Left renal cortex interstitium (tissue), 4 donors: ENCODE results near the gene RABL6. TPM values are rescaled to one million over a fixed set of nuclear protein-coding genes. Genes with fewer than 3 reads are reported as not detected.
A peak's percentile ranks its signal among the peaks of the same experiment; 100 is the strongest.

Experiments
- DNase-seq, 4 donors: peaks; one replicate each; pipeline ENCODE4 v3.0.0-alpha.2; 2013; ENCODE audit warnings: low read depth in 4 of 4, low spot score in 2 of 4, missing footprints in 1 of 4
- polyA plus RNA-seq, 4 donors: library from polyadenylated mRNA; unstranded; fragments of 120-200 nt; gene quantifications; one replicate each; pipeline ENCODE4 v1.2.1, GENCODE V29; 2013; ENCODE audit not compliant: insufficient read length in 4 of 4

Gene RABL6
- polyA plus RNA-seq, 4 donors: 55.1 to 83.6 (median 75.9) TPM

DNA sequence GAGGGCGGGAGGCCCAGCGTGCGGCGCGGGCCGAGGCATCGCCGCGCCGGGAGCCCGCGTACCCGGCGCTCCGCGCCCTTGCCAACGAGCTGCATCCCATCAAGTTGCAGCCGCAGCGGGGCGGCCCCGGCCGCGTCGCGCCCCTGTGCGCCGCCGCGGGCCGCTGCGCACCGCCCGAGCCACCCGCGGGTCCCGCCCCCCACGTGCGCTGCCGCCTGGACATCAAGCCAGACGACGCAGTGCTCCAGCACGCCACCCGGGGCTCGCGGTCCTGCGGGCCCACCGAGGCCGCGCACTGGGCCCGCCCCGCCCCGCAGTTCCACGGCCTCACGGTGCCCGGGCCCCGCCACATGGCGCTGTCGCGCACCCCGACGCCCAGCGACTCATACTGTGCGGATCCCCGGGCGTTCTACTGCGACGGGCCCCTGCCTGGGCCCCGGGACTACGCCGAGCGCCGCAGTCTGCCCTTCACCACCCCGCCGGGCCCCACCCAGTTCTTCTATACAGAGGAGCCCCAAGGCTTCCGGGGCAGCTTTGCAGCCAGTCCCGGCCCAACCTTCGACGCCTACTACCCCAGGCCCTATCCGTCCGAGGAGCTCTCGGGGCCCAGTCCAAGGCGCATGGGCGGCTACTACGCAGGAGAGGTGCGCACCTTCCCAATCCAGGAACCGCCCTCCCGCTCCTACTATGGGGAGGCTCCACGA is 37.2 kb downstream of the RABL6 start:
- DNase-seq: no peak

DNA sequence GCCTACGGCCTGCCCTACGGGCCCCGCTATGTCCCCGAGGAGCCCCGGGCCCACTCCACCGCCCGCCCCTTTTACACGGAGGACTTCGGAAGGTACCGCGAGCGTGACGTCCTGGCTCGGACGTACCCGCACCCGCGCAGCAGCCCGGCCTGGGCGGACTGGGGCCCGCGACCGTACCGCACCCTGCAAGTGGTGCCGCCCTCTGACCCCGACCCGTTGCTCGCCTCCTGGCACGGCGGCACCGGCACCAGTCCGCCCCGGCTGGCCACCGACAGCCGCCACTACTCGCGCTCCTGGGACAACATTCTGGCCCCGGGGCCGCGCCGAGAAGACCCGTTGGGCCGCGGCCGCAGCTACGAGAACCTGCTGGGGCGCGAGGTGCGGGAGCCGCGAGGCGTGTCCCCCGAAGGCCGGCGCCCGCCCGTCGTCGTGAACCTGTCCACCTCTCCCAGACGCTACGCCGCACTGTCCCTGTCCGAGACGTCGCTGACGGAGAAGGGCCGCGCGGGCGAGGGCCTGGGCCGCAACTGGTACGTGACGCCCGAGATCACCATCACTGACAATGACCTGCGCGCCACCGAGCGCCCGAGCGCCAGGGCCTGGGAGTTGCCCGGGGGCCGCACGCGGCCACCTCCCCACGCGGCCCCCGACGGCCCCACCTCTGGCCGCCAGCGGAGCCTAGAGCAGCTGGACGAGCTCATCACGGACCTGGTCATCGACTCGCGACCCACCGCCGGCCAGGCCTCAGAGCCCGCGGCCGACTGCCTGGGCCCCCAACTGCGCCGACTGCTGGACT is 37.9 kb downstream of the RABL6 start:
- DNase-seq: no peak

DNA sequence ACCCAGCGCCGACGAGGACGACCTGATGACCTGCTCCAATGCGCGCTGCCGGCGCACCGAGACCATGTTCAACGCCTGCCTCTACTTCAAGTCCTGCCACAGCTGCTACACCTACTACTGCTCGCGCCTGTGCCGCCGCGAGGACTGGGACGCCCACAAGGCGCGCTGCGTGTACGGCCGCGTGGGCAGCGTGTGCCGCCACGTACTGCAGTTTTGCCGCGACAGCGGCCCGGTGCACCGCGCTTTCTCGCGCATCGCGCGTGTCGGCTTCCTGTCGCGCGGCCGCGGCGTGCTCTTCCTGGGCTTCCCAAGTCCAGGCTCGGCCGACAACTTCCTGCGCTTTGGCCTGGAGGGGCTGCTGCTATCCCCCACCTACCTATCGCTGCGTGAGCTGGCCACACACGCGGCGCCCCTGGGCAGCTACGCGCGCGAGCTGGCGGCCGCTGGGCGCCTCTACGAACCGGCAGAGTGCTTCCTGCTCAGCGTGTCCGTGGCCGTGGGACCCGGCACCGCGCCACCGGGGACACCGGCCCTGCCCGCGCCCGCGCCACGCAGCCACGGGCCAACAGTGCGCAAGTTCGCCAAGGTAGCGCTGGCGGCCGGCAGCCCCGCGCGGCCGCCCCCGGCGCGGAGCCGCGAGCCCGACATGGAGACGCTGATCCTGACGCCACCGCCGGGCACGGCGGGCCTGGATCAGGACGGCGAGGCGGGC is 38.8 kb downstream of the RABL6 start:
- no peak for DNase-seq

DNA sequence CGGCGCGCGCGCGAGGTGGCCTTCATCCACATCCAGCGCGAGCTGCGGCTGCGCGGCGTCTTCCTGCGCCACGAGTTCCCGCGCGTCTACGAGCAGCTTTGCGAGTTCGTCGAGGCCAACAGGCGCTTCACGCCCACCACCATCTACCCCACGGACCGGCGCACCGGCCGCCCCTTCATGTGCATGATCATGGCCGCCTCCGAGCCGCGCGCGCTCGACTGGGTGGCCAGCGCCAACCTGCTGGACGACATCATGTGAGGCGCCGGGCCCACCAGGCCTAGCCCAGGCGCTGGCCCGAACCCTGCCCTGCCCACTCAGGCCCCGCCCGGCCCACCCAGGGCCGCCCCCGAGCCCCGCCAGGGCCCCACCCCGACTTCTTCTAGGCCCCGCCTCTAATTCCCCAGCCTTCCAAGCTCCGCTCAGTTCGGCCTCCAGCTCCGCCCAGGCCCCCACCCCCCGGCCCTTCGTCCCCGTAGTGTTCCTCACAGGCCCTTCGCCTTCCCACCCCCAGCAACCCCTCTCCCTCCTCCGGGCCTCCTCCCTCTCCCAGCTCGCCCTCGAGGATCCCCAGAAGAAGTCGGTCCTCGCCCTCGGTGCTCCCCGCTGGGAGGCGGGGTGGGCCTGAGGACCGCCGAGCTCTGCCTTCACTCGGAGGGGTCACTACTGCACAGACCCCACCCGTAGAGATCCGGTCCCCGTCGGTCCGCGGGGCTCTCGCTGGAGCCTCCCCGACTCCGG is 39.5 kb downstream of the RABL6 start:
- DNase-seq: no peak

DNA sequence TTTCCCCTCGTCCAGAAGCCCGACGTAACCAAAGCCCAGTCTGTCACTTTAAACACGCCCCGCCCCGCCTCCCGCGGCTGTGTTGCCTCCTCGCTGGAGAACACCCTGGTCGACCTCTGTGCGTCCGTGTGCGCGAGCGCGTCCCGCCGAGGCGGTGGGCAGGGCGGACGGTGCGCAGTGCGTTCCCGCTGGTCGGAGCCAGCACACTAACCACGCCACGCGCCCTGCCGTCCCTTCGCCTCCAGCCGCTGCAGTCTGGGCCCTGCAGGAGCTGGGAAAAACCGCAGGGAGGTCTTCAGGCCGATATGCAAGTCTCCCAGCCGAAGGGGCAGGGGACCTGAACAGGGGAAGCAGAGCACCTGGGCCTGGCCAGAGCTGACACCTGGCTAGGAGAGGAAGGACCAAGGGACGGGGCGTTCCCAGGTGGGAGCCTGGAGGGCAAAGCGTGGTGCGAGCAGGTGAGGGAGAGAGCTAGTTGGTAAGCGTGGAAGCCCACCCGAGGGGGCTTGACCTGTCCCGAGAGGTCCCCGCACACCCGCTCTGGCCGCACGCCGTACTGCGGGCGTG is 40.2 kb downstream of the RABL6 start:
- no peak for DNase-seq

DNA sequence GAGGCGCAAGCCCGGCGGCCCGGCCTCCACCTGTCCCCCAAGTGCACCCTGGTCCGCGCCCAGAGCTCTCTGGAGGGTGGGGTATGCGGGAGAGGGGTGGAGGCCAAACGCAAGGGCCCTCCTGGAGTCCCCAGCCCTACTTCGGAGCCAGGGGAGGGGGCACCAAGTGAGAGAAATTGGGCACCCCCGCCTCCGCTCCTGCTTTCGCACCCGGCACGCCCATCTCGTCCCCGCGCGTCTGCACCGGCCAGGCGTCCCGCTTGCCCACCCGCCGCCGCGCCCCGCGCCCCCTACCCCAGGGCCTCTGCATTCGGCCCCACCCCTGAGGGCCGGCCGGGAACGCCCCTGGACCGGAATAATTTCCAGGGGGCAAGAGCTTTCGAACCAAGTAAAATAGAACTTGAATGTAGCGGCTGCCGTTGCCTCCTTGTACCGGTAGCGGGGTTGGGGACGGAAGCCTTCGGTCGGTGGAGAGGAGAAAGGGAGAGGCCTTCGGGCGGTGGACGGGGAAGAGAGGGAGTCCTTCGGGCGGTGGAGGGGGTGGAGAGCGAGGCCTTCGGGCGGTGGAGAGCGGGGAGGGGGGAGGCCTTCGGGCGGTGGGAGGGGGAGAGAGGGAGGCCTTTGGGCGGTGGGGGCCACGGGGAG is 40.8 kb downstream of the RABL6 start:
- DNase-seq: peak in 1 of 4 donors; percentile 25

DNA sequence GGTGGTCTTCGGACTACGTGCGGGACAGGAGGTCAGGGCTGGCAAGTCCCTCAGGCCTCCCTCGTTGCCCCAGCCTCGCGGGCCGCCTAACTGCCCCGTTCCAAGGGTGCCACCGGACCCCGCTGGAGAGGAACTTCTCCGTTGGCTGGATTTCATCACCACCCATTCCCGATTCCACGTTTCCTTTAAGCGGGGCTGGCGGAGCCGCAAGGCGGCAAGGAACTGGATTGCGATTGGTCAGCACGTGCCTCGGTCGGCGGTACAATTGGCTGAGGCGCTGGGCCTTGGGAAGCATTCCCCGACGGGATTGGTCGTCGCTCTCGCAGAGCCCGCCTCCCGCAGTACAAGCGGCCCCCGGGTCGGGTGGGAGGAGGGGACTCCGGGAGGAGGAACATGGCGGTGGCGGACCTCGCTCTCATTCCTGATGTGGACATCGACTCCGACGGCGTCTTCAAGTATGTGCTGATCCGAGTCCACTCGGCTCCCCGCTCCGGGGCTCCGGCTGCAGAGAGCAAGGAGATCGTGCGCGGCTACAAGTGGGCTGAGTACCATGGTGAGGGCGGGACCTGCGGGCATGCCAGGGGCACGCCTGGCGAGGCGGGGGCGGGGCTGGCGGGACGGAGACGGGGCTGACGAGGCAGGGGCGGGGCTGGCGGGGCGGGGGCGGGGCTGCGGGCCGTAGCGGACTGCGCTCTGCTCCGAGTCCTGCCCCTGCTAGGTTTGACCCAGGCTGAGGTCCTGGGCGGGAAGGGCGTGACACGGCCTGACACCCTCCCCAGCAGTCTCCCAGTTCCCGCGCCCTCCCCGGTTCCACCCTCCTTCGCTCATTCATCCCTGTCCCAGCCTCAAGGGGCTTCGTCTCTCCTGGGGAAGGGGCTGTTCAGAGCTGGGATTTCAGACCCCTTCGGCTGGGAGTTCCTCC is 41.6 kb downstream of the RABL6 start, which contains the start of gene PHPT1:
PHPT1 (plus strand) TSS at position 372 of the 922 bp plus-strand sequence; CDS start at position 394, 22 bp downstream.
- peak; percentile 96 to 99 (median 97) for DNase-seq

DNA sequence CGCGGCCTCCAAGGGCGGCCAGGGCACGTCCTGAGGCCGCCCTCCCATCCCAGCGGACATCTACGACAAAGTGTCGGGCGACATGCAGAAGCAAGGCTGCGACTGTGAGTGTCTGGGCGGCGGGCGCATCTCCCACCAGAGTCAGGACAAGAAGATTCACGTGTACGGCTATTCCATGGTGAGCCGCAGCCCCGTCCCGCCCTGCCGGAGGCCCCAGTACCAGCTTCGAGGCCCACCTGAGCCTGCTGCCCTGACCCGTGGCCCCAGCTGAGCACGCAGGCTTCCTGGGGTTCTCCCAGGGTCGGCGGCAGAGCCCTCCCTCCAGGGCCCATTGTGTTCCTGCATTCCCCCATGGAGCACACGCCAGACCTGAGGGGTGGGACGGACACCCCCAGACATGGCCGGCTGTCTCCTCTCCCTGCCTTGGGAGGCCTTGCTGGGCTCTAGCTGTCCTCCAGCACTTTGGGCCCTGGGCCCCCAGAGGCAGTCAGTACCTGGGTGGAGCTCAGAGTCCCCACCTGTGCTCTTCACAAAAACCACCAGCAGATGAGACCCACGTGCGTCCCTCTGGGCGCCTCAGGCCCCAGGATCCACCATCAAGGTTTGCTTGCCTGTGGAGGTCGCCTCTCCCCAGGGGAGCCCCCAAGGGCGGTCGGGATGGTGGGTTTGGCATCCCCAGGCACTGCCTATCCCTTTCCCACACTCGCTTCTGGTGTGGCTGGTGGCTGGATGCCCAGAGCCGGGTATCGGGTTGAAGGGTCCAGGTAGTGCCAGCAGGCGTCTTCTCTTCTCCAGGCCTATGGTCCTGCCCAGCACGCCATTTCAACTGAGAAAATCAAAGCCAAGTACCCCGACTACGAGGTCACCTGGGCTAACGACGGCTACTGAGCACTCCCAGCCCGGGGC is 42.5 kb downstream of the RABL6 start:
- DNase-seq: no peak

DNA sequence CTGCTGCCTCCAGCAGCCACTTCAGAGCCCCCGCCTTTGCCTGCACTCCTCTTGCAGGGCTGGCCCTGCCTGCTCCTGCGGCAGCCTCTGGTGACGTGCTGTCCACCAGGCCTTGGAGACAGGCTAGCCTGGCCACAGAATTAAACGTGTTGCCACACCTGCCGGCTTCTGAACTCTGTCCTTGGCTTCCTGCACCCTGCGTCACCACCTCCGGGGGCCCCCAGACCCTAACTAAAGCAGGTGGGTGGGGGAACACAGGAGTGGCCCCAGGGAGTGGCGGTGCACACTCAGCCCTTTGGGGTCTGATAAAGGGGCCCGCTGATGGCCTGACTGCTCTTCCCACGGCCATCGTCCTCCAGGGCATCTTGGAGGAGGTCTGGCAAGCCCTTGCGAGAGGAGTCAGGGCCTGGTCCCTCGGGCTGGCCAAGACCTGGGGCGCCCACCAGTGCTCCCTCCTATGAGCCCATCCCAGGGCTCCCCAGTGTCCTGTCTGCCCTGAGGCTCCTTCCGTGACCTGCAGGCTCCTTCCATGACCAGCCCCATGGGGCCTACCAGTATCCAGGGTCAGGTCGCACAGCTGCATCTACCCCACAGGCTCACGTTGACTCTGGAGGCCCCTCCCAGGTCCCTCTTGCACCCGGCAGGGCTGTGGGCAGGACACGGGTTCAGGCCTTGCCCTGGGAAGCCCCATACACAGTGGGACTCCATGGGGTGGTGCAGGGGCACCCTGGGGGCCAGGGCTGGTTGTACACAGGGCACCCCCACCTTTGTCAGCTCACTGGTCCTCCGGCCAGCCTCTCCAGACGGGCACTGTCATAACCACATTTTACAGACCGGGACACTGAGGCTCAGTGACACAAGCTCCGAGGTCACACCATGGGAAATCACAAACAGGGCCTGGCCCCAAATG is 43.4 kb downstream of the RABL6 start:
- no peak for DNase-seq

DNA sequence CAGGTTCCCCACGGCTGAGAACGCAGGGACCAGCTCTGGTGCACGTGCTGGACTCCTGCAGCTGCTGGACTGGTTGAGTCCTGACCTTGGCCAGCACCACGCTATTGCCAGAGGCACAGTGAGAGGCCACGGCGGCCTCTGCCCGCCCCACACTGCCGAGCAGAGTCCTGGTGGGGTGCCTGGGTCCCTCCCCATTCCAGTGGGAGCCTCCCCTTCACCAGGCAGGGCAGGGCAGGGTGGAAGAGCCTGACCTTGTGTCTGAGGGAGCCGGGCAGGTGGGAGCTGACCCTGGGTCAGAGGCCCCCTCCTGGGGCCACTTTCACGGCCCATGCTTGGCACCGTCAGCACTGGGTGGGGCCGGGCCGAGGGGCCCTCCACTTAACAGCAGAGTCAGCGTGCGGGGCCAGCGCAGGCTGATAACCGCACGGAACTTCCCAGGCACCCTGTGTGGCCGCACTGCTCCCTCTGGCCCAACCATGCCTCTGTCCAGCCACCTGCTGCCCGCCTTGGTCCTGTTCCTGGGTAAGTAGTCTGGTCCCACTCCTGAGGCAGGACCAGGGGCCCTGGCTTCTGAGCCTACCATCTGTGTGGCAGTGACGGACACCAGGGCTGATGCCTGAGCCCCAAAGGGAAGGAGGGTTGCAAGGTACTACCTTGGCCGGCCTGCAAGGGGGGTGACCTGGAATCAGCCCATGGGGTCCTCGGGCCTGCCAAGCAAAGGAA is 44.4 kb downstream of the RABL6 start, which contains the start of gene MAMDC4:
MAMDC4 (plus strand) TSS at position 406 of the 723 bp plus-strand sequence; CDS start at position 477, 71 bp downstream.
- no peak for DNase-seq

DNA sequence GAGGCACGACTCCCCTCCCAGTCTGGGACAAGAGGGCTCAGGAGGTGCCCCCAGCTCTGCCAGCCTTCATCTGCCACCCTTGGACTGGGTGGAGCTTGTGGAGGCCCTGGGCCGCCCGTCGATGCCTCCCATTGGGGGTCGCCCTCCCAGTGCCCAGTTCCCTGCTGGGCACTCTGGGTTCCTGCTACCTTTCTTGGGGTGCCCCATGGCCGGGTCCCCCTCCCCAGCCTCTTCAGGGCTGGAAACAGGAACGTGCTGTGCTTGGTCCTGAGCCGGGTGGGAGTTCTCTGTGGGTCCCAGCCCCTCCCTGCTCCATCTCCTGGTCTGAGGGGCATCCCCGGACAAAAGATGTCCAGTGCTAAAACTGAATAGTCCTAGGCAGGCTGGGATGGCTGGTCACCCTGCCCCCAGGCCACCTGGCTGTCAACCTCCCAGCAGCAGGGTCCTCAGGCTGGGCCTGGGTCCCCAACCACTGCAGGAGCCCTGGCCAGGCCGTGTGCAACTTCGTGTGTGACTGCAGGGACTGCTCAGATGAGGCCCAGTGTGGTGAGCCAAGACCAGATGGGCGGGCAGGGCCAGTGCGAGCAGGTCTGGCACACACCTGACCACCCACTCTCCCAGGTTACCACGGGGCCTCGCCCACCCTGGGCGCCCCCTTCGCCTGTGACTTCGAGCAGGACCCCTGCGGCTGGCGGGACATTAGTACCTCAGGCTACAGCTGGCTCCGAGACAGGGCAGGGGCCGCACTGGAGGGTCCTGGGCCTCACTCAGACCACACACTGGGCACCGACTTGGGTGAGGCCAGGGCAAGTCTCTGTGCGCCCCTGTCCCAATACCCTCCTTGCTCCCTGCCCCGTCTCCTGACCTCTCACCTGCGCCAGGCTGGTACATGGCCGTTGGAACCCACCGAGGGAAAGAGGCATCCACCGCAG is 45.2 kb downstream of the RABL6 start:
- DNase-seq: no peak

DNA sequence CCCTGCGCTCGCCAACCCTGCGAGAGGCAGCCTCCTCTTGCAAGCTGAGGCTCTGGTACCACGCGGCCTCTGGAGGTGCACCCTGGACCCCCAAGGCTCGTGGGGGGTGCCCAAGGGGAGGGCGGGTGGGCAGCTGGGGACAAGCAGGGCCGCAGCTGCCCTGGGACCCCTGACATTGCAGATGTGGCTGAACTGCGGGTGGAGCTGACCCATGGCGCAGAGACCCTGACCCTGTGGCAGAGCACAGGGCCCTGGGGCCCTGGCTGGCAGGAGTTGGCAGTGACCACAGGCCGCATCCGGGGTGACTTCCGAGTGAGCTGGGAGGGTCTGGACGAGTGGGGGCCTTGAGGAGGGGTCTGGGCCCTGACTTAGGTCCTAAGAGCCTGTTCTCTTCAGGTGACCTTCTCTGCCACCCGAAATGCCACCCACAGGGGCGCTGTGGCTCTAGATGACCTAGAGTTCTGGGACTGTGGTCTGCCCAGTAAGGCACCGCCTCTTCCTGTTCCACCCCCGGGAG is 45.9 kb downstream of the RABL6 start:
- no peak for DNase-seq

DNA sequence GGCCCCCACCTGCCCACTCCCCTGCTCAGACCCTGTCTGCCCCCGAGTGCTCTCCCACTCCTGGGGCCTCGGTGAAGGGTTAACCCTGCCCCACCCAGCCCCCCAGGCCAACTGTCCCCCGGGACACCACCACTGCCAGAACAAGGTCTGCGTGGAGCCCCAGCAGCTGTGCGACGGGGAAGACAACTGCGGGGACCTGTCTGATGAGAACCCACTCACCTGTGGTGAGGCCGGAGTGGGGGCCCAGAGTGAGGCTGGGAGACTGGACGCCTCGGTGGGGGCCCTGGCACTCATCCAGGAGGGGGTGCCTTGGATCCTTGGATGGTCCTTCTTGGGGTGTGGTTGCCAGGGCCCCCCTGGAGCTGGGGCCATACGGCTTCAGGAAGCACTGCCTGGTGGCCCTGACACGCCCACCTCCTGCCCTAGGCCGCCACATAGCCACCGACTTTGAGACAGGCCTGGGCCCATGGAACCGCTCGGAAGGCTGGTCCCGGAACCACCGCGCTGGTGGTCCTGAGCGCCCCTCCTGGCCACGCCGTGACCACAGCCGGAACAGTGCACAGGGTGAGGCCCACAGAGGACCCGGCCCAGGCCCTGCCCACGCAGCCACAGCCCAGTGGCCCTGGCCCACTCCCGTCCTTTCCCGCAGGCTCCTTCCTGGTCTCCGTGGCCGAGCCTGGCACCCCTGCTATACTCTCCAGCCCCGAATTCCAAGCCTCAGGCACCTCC is 46.5 kb downstream of the RABL6 start:
- no peak for DNase-seq
